Neural progenitor cell (in vitro differentiated cells): ENCODE data around the gene FILIP1.

Experiments used
- EZH2 ChIP-seq: fragments of 200-600 bp; sonication (generic); IDR thresholded peaks from 2 replicates; pipeline ENCODE4 v1.6.1; 2017; ENCODE audit warnings: antibody characterized with exemption, mild to moderate bottlenecking, moderate library complexity
- EZH2phosphoT487 ChIP-seq: fragments of 200-600 bp; sonication (generic); IDR thresholded peaks from 2 replicates; pipeline ENCODE4 v1.6.1; 2017; ENCODE audit warnings: antibody characterized with exemption
- TF ChIP-seq, protein P1 (sequence below): fragments of 200-600 bp; sonication (generic); IDR thresholded peaks from 2 replicates; pipeline ENCODE4 v1.5.1; 2017; ENCODE audit warnings: antibody characterized with exemption, mild to moderate bottlenecking

GRCh38 chr6:75378101-75378500 lies 115.5 kb downstream of the FILIP1 start:
- TF ChIP-seq, protein P1, sequence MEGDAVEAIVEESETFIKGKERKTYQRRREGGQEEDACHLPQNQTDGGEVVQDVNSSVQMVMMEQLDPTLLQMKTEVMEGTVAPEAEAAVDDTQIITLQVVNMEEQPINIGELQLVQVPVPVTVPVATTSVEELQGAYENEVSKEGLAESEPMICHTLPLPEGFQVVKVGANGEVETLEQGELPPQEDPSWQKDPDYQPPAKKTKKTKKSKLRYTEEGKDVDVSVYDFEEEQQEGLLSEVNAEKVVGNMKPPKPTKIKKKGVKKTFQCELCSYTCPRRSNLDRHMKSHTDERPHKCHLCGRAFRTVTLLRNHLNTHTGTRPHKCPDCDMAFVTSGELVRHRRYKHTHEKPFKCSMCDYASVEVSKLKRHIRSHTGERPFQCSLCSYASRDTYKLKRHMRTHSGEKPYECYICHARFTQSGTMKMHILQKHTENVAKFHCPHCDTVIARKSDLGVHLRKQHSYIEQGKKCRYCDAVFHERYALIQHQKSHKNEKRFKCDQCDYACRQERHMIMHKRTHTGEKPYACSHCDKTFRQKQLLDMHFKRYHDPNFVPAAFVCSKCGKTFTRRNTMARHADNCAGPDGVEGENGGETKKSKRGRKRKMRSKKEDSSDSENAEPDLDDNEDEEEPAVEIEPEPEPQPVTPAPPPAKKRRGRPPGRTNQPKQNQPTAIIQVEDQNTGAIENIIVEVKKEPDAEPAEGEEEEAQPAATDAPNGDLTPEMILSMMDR = no peak
- TF ChIP-seq EZH2 (no peak), EZH2phosphoT487 (no peak)
